ENCODE data around the gene SLC8A3. TPM values are rescaled to one million over a fixed set of nuclear protein-coding genes. Genes with fewer than 3 reads are reported as not detected.

SLC8A3 gene
- total RNA-seq, 1 donor from 2014 or later: not detected

GRCh38 chr14:70097576-70098249, 91.0 kb downstream of the SLC8A3 start:
- Mint-ChIP-seq H3K36me3 (ENCODE audit: unreplicated experiment) (no peaks in the 10 kb centered on the region), H3K27me3 (ENCODE audit: unreplicated experiment) (no peaks in the 10 kb centered on the region), H3K4me3 (ENCODE audit: unreplicated experiment) (no peak overlapping the region), H3K9me3 (ENCODE audit: unreplicated experiment) (no peaks in the 10 kb centered on the region), H3K27ac (ENCODE audit: unreplicated experiment) (no peak overlapping the region), H3K4me1 (ENCODE audit: unreplicated experiment) (no peaks in the 10 kb centered on the region)
- TF ChIP-seq CTCF (IDR thresholded peaks at IDR 0.05): no peak
- no peak for DNase-seq (ENCODE audit: extremely low spot score, unreplicated experiment)

GRCh38 chr14:70096866-70097265, 91.9 kb downstream of the SLC8A3 start:
- Mint-ChIP-seq H3K4me1 (ENCODE audit: unreplicated experiment) (no peaks in the 10 kb centered on the region), H3K4me3 (ENCODE audit: unreplicated experiment) (no peak overlapping the region), H3K9me3 (ENCODE audit: unreplicated experiment) (no peaks in the 10 kb centered on the region), H3K36me3 (ENCODE audit: unreplicated experiment) (no peaks in the 10 kb centered on the region), H3K27me3 (ENCODE audit: unreplicated experiment) (no peaks in the 10 kb centered on the region), H3K27ac (ENCODE audit: unreplicated experiment) (no peak overlapping the region)
- no peak for DNase-seq (ENCODE audit: extremely low spot score, unreplicated experiment)
- TF ChIP-seq CTCF (IDR thresholded peaks at IDR 0.05): peak; percentile 7

GRCh38 chr14:70094631-70095030, 94.1 kb downstream of the SLC8A3 start:
- TF ChIP-seq CTCF (IDR thresholded peaks at IDR 0.05): no peak
- no peak overlapping the region for H3K27ac Mint-ChIP-seq (ENCODE audit: unreplicated experiment)
- H3K36me3 Mint-ChIP-seq (ENCODE audit: unreplicated experiment): no peaks in the 10 kb centered on the region
- no peaks in the 10 kb centered on the region for H3K9me3 Mint-ChIP-seq (ENCODE audit: unreplicated experiment)
- no peak for DNase-seq (ENCODE audit: extremely low spot score, unreplicated experiment)
- H3K4me1 Mint-ChIP-seq (ENCODE audit: unreplicated experiment): no peaks in the 10 kb centered on the region
- H3K4me3 Mint-ChIP-seq (ENCODE audit: unreplicated experiment): no peak overlapping the region
- H3K27me3 Mint-ChIP-seq (ENCODE audit: unreplicated experiment): peaks cover 4% of the 10 kb centered on the region

GRCh38 chr14:70094106-70094505, 94.6 kb downstream of the SLC8A3 start:
- no peak for TF ChIP-seq CTCF (IDR thresholded peaks at IDR 0.05)
- H3K27ac Mint-ChIP-seq (ENCODE audit: unreplicated experiment): no peak overlapping the region
- peaks cover 4% of the 10 kb centered on the region for H3K27me3 Mint-ChIP-seq (ENCODE audit: unreplicated experiment)
- no peaks in the 10 kb centered on the region for H3K9me3 Mint-ChIP-seq (ENCODE audit: unreplicated experiment)
- no peaks in the 10 kb centered on the region for H3K36me3 Mint-ChIP-seq (ENCODE audit: unreplicated experiment)
- no peak overlapping the region for H3K4me3 Mint-ChIP-seq (ENCODE audit: unreplicated experiment)
- DNase-seq (ENCODE audit: extremely low spot score, unreplicated experiment): no peak
- no peaks in the 10 kb centered on the region for H3K4me1 Mint-ChIP-seq (ENCODE audit: unreplicated experiment)

GRCh38 chr14:70093156-70093555, 95.6 kb downstream of the SLC8A3 start:
- TF ChIP-seq CTCF (IDR thresholded peaks at IDR 0.05): no peak
- Mint-ChIP-seq H3K4me3 (ENCODE audit: unreplicated experiment) (no peak overlapping the region), H3K9me3 (ENCODE audit: unreplicated experiment) (no peaks in the 10 kb centered on the region), H3K27me3 (ENCODE audit: unreplicated experiment) (peaks cover 4% of the 10 kb centered on the region), H3K4me1 (ENCODE audit: unreplicated experiment) (no peaks in the 10 kb centered on the region), H3K36me3 (ENCODE audit: unreplicated experiment) (no peaks in the 10 kb centered on the region), H3K27ac (ENCODE audit: unreplicated experiment) (no peak overlapping the region)
- DNase-seq (ENCODE audit: extremely low spot score, unreplicated experiment): no peak
